Measurements from ENCODE around the gene DAD1.
"Not testable (repeated sequence)": the region's sequence is repeated elsewhere in the genome, so short reads cannot be mapped to it uniquely, and the experiment has no call there.

DAD1 gene

GRCh38 chr14:22552001-22552826, 36.8 kb downstream of the DAD1 start:
- DNase-seq (ENCODE audit: low read depth) = no peak

GRCh38 chr14:22551605-22551997, 37.4 kb downstream of the DAD1 start:
- DNase-seq (ENCODE audit: low read depth) = no peak

GRCh38 chr14:22549981-22550673, 38.9 kb downstream of the DAD1 start:
- peak; percentile 78 for DNase-seq (ENCODE audit: low read depth)

- no peak for DNase-seq (ENCODE audit: low read depth)
Observed at GRCh38 chr14:22549324-22549962, 39.6 kb downstream of the DAD1 start.

GRCh38 chr14:22547948-22548750, 40.9 kb downstream of the DAD1 start:
- no peak for DNase-seq (ENCODE audit: low read depth)

DNA sequence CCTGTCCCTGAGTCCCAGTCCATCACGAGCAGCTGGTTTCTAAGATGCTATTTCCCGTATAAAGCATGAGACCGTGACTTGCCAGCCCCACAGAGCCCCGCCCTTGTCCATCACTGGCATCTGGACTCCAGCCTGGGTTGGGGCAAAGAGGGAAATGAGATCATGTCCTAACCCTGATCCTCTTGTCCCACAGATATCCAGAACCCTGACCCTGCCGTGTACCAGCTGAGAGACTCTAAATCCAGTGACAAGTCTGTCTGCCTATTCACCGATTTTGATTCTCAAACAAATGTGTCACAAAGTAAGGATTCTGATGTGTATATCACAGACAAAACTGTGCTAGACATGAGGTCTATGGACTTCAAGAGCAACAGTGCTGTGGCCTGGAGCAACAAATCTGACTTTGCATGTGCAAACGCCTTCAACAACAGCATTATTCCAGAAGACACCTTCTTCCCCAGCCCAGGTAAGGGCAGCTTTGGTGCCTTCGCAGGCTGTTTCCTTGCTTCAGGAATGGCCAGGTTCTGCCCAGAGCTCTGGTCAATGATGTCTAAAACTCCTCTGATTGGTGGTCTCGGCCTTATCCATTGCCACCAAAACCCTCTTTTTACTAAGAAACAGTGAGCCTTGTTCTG, 41.6 kb downstream of the DAD1 start:
- DNase-seq (ENCODE audit: low read depth) = no peak

DNA sequence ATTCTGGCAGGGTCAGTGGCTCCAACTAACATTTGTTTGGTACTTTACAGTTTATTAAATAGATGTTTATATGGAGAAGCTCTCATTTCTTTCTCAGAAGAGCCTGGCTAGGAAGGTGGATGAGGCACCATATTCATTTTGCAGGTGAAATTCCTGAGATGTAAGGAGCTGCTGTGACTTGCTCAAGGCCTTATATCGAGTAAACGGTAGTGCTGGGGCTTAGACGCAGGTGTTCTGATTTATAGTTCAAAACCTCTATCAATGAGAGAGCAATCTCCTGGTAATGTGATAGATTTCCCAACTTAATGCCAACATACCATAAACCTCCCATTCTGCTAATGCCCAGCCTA, 42.3 kb downstream of the DAD1 start:
- no peak for DNase-seq (ENCODE audit: low read depth)

GRCh38 chr14:22545842-22546721, 42.9 kb downstream of the DAD1 start:
- no peak for DNase-seq (ENCODE audit: low read depth)

GRCh38 chr14:22544881-22545420, 44.1 kb downstream of the DAD1 start:
- DNase-seq (ENCODE audit: low read depth) = no peak

- no peak for DNase-seq (ENCODE audit: low read depth)
Observed at GRCh38 chr14:22544406-22544805, 44.6 kb downstream of the DAD1 start.

- DNase-seq (ENCODE audit: low read depth) = not testable (repeated sequence)
Observed at GRCh38 chr14:22543570-22544357, 45.3 kb downstream of the DAD1 start.

GRCh38 chr14:22542360-22542759, 46.7 kb downstream of the DAD1 start:
- no peak for DNase-seq (ENCODE audit: low read depth)

GRCh38 chr14:22541721-22542120, 47.3 kb downstream of the DAD1 start:
- no peak for DNase-seq (ENCODE audit: low read depth)

DNA sequence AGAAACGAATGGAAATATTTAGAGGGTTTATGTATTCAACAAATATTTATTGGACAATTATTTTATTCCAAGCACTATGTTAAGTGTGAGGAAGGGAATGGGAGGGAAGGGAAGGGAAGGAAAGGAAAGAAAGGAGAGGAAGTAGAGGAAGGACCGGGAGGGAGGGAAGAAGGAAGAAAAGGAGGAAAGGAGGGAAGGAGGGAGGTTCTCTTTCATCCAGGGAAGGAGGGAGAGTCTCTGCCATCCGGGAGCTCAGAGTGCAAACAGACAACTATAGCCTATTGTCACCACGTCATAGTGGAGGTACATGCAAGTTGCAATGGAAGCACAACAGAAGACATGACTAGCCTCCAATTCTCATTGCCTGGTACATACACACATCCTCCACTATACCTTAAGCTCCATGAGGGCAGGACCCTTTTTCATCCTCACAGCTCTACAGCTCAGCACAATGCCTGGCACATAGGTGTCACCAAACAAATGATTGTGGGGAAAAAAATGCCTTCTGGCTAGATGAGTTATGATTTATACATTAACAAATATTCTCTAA, 48.1 kb downstream of the DAD1 start:
- no peak for DNase-seq (ENCODE audit: low read depth)

- no peak for DNase-seq (ENCODE audit: low read depth)
Observed at GRCh38 chr14:22540293-22540692, 48.7 kb downstream of the DAD1 start.

DNA sequence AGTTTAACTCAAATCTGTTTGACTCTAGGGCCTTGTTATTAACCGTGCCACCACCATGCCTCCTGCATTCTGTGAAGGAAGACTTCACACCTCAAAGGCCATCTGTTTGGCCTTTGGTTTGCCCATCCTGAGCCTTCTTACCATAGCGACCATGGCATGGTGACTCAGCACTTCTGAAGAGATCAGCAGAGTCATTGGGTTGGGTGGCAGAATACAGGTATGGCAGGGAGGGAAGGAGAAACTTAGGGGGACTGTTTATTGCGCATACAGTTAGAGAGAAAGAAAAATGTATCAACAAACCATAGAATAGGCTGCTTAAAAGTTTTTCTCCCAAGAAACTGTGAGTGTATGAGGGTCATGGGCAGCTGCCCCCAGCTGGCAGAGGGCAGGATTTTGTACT, 49.2 kb downstream of the DAD1 start:
- no peak for DNase-seq (ENCODE audit: low read depth)

DNA sequence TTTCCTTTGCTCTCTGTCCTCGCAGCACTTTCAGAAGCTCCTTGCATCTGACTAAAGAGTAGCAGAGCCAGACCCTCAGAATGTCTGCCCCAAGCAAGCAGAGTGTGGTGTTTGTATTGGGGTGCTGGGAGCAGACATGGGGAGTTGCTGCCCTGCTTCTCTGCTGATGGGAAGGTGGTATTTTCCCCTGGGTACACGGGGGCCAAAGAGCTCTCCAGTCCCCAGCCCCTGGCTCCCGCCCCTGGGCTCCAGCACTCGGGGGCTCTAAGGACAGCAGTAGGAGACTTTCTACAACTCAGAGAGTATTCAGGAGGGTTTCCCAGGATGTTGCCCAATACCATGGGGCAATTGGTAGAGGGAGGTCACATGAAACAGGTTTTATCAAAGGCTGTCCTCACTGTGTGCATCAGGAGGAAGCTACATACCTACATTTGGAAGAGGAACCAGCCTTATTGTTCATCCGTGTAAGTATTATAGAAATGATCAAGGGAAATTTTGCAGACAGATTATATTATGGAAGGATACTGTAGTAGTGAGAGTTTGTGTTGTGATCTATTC, 50.3 kb downstream of the DAD1 start:
- DNase-seq (ENCODE audit: low read depth) = no peak

- no peak for DNase-seq (ENCODE audit: low read depth)
Observed at GRCh38 chr14:22537436-22538310, 51.4 kb downstream of the DAD1 start.

Data from T-helper 22 cell (primary cell).